CD4-positive, alpha-beta T cell treated with Interleukin-4 for 1 hour (primary cell): ENCODE measurements around the gene THYN1.
"Not testable (repeated sequence)": the region's sequence is repeated elsewhere in the genome, so short reads cannot be mapped to it uniquely, and the experiment has no call there.

Source experiments
- DNase-seq, 2 donors: peaks; one replicate each; pipeline ENCODE4 v3.0.0-alpha.2; 2020 to 2022

THYN1 gene

DNA sequence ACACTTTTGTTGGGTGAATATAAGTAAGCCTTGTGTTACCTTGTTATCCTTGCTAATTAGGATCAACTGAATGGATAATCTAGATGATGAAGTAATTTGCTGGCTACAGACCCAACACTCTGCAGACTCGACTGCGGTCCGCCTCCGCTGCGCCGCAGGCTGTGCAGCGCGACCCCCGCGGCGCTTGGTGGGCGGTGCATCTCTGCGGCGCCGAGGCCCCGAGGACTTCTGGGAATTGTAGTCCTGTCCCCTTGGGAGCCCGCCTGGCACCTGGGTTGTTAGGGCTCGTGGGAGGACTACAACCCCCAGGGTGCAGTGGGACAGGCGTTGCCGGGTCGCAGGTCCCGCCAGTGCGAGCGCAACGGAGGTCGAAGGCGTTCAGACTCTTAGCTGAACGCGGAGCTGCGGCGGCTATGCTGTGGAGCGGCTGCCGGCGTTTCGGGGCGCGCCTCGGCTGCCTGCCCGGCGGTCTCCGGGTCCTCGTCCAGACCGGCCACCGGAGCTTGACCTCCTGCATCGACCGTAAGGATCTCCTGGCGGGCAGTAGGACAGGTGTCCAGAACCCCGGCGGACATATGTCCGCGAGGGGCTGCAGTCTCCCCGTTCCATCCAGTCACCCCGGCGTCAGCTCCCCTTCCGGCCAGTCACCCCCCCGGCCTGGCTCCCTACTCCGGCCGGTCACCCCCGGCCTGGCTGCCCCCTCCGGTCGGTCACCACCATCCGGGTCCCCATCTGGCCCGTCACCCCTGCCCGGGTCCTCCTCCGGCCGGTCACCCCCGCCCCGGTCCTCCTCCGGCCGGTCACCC is at the start of gene THYN1, which contains the start of gene ACAD8:
Gene THYN1 (minus strand): TSS at position 165 of the 806 bp plus-strand sequence. CDS start 470 bp downstream, outside the sequence.
Gene ACAD8 (plus strand): TSS at position 381 of the 806 bp plus-strand sequence. CDS start 33 bp downstream, at position 414.
- peak; percentile 97 for DNase-seq

DNA sequence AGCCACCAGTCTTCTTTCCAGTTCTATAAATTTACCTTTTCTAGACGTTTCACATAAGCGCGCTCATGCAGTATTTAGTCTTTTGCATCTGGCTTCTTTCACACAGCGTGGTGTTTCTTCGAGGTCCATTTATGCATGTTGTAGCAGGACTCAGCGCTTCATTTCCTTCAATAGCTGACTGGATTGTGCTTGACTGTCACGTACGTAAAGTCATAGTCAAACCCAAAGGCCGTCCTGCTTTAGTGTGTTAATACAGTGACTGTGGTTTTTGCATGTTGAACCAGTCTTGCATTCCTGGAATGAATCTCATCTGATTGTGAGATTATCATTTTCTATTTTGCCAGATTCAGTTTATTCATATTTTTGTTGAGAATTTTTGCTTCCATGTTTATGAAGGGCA is 41.5 kb upstream of the THYN1 start:
- DNase-seq: no peak

DNA sequence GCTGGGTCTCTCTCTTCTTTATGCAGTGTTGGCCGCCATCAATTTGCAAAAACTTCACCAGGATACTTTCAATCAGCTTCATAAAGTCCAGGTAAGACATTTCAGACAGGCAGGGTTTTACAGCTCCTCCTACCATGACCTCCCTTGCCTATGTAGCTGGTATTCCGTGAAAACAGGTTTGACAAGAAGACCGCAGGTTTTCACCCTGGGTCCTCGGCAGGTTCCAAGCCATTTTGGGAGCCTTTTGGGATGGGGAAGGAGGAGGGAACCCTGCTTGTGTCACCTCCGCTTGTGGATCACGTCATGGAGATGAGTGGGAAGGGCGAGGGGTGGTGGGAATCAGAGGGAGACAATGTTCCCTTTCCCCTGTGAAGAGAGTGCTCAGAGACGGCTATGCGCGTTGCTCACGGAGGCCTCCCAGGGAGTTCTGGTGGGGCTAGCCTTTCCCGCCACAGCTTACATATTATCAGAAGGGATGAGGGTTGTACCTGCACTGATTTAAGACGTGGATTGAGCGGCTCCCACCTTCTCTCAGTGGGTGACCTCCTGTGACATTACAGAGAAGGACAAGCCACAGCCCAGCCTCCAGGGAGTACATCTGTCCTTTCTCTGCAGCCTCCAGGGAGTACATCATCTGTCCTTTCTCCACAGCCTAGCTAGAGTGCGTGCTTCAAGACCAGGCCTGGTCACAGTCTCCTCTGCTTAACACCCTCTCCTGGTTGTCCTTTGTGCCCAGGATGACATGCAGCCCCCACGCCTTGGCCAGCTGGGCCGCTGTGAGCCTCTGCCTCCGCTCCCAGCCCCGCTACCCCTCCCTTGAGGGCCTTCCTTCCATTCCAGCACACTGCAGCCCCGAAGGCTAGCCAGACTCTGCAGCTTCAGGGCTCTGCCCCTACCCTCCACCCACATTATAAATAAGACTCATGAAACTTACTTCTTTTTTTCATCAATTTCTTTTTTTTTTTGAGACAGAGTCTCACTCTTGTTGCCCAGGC is 40.3 kb upstream of the THYN1 start:
- no peak for DNase-seq

DNA sequence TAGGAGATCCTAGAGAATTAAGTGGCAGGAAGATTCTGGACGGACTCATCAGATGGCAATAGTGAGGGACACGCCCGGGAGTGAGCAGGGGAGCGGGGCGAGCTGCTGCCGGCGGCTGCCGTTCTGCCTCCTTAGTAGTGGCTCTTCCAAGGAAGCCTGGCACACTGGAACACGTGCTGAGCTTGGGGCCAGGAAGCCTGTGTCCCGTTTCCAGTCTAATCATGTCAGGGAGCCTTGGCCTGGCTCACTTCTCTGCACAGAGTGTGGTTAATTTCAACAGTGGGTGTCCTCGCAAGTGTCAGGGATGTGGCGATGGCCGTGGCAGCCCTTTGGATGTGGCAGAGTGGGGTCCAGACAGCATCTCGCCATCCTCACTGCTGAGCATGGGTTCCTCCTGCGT is 39.5 kb upstream of the THYN1 start:
- DNase-seq: no peak

DNA sequence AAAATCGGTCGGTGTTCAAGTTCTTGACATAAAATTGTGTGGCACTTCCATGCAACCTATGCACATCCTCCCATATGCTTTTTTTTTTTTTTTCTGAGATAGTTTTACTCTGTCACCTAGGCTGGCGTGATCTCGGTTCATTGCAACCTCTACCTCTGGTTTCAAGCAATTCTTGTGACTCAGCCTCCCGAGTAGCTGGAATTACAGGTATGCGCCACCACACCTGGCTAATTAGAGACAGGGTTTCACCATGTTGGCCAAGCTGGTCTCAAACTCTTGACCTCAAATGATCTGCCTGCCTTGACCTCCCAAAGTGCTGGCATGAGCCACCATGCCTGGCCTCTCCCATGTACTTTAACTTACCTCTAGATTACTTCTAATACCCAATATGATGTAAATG is 38.0 kb upstream of the THYN1 start:
- no peak for DNase-seq

DNA sequence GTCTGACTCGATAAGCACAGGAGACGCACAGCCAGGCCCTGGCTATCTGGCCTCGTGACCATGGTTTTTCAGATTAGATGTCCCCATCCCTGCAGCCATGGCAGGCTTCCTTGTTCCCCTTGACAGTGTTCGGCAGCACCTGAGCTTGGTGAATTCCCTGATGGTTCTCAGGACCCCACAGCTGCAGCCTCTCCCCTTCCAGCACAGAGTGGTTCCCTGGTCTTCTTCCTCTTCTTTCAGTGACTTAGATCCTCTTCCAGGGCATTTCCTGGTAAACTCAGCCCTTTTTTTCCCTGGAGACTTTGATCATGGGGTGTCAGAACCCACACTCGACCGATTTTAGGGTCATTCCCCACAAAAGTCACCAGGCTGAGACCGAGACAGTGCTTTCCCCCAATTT is 37.5 kb upstream of the THYN1 start:
- no peak for DNase-seq

DNA sequence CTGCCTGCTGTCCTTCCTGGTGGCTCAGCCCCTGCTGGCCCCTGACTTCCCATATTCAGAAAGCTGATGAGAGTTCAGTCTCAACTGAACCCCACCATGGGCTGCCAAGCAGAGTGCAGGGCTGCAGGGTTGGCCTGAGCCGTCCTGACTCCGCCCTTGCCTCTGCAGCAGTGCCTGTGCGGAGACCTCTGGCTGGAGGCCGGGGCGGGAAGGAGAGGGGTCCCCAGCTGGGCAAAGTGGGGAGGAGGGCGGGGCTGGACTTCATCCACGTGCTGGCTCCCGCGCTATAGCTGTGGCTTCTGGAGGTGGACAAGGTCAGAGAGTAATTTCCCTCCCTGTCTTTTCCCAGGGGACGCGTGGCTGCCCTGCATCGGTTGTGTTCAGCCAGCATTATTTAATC is 36.6 kb upstream of the THYN1 start:
- no peak for DNase-seq

DNA sequence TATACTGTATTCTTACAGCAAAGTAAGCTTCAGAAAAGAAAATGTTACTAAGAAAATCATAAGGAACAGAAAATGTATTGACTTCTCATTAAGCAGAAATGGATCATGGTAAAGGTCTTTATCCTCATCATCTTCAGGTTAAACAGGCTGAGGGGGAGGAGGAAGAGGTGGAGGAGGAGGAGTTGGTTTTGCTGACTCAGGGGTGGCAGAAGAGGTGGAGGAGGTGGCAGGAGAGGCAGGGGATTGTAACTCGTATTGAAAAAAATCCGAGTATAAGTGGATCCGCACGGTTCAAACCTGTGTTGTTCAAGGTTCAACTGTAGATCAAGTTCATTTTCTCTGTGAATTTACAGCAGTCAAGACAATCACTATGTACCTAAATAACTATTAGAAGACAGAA is 36.0 kb upstream of the THYN1 start:
- DNase-seq: no peak

DNA sequence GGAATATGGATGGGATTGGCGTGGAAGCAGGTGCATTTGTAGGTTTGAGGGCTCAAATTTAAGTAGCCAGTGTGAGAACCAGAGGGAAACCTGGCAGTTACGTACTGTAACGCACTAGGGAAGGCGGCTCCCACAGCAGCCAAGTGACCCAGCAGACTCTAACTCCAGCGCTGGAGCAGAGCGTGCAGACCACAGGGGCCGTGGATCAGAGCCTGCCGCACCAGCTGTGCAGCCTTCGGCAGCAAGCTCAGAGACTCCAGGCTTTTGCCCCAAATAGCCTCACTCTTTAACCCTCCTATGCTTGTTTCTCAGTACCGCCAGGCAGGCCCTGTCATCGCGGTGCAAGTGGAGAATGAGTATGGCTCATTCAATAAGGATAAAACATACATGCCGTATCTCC is 35.3 kb upstream of the THYN1 start:
- DNase-seq: no peak

DNA sequence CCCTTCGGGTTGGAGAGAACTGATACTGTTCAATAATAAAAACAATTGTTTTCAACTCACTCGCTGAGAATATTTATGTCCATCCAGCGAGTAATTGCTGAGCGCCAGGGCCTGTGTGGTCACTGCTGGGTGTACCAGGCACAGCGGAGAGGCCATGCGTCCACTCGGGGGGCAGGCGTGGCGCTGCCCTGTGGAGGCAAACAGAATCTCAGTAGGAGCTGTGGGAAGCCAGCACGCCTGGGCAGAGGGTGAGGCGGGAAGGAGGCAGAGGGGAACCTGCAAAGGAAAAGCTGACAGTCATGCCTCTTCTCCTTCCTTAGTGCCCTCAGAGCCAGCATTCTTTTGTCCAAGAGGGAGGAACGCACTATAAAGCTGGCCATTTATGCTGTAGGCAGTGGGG is 34.4 kb upstream of the THYN1 start:
- no peak for DNase-seq

DNA sequence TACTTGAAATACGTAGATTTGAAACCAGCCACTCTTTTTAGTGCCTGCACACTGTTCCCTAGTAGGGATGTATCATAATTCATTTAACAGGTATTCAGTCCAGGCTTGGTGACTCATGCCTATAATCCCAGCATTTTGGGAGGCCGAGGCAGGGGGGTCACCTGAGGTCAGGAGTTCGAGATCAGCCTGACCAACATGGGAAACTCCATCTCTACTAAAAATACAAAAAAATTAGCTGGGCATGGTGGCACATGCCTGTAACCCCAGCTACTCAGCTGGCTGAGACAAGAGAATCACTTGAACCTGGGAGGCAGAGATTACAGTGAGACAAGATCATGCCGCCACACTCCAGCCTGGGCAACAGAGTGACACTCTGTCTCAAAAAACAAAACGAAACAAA is 31.2 kb upstream of the THYN1 start:
- DNase-seq: not testable (repeated sequence)

DNA sequence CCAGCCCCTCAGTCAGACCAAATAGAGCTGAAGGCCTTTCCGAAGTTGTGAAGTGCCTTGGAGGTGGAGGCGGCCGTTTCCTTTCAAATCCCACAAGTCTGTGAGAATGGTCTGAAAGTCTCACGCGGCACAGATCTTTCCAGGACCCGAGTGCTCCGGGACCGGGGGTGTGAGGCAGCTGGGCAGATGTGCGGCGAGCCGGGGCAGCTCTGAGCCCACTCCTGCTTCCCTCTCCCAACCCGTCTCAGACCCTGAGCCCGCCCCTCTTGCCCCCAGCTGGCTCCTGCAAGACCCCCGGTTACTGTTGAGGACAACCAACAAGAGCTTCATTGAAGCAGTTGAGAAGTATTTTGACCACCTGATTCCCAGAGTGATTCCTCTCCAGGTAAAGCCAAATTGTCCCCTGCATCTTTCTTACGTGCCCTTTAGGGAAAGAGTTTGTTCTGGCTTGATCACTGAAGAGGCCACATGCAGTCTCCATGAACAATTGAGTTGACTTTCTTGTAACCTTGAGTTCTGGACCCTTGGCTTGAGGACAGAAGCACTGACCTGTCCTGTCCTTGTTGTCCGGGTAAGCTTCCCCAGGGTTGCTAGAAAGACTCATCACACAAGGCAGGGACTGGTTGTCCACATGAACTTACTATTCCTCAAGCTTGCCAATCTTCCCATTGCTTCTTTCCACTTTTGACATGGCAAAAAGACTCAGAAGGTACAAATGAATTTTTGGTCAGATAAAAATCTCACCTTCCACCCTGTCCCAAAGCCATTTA is 30.5 kb upstream of the THYN1 start:
- DNase-seq: no peak

DNA sequence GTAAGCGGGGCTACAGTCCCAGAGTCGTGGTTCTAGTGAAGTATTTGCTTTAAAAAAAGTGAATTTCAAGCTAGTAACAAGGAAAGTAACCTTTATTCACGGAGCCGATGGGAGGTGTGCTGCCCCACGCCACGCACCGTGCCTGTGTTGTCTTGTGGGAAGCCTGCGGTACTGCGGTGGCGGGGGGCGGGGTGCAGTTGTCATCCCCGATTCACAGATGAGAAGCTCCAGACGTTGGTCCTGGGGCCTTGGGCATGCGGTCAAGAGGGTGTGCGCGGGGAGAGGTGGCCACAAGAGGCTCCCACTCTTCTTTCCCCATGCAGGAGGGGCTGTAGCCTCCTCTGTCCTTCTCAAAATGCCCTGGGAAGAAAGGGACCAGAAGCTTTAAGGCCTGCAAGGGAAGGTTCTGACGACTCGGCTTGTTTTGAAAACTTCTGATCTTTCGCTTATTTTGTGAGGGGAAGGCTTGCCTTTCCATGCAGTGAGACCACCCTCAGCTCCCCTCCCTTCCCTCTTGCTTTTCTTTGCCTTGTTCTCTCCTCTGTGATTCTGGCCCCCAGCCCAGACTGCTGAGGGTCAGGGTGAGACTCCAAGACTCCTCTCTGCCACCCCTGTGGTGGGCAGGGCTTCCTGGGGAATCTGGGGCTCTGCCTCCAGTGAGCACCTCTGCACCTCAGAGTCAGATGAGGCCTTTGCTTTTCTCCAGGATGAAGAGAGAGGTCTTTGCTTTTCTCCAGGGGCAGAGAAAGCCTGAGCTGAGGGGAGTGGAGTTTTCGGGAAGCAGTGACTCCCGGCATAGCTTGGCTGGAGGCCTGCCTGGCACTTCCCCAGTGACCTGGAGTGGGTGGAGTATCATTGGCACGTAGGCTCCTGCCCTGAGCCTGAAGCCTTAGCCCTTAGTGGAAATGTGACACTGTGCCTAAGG is 29.2 kb upstream of the THYN1 start:
- DNase-seq: no peak

DNA sequence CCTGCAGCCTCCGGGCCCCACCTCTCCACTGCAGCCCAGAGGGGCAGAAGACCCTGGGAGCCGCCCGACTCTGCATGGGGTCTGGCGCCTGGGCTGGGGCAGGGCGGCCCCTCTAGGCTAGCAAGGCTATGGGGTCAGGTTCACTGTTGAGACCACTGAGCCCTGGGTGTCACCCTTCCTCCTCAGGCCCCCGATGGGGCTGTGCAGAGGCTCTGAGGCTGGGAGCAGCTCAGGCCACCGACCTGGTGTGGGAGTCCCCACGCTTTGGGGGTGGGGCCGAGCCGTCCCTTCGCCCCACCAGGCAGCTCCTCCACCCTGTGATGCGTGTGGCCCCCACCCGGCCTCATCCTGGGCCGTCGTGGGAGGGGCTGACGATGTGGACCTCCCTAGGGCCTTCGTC is 28.5 kb upstream of the THYN1 start:
- not testable (repeated sequence) for DNase-seq

DNA sequence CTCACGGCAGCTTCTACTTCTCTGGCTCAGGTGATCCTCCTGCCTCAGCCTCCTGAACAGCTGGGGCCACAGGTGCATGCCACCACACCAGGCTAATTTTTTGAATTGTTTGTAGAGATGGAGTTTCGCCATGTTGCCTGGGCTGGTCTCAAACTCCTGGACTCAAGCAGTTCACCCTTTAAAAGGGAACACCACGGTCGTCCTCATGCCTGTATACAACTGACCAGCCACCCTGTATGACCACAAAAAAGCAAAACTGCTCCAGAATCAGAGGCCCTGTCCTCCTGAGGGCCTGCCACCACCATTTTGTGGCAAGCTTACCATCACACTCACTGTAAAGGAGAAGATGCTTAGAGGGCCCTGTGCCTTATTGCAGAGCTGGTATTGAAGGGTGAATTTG is 25.2 kb upstream of the THYN1 start:
- DNase-seq: no peak

DNA sequence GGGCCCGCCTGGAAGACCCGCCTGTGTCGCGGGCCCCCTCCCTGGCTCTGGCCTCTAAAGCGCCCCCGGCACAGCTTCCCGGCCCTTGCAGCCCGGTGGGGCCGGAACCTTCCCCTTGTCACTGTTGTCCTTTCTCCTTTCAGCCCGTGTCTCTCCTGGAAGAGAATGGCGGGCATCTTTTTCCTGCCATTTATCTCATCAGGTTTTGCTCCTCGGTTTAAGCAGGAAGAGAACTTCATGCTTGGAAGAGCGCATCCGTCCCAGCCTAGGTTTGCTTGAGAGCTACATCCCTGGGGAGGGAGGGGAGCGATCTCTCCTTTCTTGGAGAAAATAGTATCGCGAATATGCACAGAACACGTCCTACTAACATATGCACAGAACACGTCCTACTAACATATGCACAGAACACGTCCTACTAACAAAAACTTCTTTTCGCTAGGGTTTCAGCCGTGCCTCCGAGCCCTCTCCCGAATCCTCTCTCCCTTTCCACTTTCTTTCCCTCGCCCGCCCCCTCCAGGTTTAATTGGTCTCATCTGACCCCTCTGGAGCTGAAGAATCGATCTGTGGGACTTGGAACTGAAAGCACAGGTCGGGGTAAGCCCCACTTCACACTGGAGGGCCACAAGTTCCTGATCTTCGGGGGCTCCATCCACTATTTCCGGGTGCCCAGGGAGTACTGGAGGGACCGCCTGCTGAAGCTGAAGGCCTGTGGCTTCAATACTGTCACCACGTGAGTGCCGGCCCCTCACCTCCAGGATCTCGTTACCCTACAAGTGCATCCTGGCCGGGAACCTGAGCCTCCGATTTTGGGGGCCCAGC is 24.2 kb upstream of the THYN1 start:
- no peak for DNase-seq

DNA sequence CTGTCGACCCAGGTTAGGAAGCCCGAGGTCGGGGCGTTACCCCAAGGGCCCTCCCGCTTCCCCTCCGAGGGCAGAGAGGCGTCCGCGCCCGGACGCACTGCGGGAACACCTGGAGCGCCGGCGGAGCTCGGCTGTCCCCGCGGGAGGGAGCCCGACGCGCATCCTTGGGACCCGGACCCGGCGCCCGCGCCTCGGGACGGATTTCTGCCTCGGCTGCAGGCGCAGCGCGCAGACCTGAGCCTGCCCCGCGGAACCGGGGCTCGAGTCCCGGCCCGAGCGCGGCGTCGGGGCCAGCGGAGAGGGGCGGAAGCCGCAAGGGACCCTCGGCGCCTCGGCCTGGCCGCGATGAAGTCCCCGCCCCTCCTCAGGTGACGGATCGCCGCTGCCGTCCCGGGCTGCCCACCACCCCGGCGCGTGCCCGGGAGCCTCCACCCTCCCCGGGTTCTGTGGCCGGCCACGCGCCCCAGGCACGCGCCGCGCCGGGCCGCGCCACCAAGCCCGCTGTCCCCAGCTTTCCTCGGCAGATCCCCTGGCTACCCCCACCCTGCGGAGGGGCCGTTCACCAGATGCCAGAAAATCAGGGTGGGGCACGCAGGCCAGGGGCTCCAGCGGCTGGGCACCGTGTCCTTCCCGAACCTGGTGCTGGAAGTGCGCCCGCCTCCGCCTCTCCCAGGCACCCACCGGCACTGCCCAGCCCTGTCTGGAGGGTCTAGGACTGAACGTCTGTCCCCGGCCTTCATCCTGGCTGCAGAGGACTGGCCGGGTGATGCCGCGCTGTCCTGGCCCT is 23.4 kb upstream of the THYN1 start:
- no peak for DNase-seq

DNA sequence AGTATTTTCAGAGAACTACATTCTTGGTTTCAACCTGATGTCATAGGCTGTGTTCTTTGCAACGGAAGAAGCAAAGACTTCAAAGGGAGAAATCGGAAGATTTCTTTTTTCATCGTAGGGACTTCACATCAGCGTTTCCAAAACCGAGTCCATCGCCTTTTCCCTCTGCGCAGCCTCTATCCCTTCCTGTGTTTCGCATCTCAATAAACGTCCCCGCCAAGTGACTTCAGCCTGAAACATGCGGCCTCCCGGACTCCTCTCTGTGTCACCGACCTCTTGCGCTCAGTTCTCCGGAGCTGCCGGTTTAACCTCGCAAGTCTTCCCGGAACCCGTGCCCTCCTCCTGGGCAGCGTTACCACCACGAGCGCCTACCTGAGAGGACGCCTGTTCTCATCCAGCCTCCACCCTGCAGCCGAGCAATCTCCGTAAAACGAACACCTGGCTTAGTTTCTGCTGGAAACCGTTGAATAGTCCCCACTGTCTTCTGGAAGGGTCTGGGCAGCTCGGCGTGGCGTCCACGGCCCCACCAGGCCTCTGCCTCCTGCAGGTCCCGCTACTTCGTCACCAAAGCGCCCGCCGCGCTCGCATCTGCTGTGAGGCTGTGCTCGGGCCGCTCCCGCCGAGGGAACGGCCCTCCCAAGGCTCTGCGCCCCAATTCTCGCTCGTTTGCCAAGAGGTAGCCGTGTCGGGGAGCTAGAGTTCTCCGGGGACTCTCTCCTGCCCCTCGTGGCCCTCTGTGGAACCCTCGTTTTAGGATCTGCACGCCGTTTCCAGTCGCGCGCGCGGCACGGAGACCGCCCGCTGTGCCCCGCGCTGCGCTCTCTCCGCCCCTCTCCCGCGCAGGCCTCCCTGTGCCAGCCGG is 22.6 kb upstream of the THYN1 start, which contains the start of gene GLB1L3:
Gene GLB1L3 (plus strand): TSS at position 846 of the 862 bp plus-strand sequence. CDS start 362 bp downstream, outside the sequence.
- peak; percentile 75 to 83 for DNase-seq

DNA sequence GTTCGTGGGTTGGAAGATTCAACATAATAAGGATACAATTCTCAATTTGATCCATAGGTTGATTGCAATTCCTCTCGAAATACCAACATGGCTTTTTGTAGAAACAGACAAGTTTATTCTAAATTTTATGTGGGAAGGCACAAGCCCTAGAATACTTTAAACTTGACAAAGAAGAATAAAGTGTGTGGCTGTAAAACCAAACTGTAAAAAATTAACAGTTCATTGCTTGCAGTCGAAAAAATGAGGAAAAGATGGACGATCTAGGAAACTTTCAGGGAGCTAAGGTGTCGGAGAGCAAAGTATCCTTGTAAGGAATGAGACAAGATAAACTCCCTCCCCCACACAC is 22.0 kb upstream of the THYN1 start:
- DNase-seq: no peak
